Activated naive CD4-positive, alpha-beta T cell treated with Interleukin-2 at 50 U/mL for 16 hours (primary cell): ENCODE results near the gene PITPNM3.
"Not testable (repeated sequence)": the region's sequence is repeated elsewhere in the genome, so short reads cannot be mapped to it uniquely, and the experiment has no call there.

Source experiments
- DNase-seq: peaks from one replicate; pipeline ENCODE4 v3.0.0-alpha.2; 2020

PITPNM3 gene

DNA sequence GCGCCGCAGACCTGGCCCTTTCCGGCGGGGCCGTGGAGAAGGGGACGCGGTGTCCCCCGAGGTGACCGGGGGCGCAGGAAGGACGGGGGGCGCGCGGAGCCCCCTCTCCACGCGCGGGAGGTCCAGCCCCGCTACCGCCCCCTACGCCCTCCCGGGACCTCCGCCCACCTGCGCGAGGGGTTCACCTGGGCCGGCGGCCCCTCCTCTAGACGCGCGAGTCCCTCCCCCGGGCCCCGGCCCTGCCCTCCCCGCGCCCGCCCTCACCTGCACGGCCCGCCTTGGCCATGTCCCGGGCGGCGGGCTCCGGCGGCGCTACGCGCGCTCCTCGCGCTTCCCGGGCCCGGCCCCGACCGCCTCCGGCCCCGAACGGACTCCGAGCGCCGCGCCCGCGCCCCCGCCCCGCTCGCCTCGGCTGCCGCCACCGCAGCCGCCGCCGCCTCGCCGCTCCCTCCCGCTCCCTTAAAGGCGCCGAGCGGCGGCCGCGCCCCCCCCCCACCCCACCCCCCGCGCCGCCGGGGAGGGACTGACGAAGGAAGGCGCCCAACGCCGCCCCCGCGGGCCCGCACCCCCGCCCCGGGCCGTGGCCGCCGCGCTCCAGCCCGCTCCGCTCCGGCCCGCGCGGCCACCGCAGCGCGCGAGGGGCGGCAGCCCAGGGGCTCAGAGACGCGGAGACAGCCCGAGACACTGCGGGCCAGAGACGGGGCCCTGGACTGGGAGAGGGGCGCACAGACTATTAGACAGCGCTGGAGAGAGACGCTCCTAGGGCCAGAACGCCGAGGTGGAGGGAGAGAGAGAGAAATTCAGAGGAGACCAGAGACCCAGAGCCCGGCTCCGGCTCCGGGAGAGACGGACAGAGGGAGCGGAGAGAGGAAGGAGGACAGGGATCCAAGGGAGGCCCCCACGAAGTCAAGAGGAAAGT, at the start of gene PITPNM3:
TSS of gene PITPNM3 (minus strand) at position 435 of the 919 bp plus-strand sequence. CDS start at position 286, 149 bp downstream.
- DNase-seq, result no peak

- no peak for DNase-seq
These were observed 48.8 kb upstream of the PITPNM3 start for GRCh38 chr17:6605142-6605541.

DNA sequence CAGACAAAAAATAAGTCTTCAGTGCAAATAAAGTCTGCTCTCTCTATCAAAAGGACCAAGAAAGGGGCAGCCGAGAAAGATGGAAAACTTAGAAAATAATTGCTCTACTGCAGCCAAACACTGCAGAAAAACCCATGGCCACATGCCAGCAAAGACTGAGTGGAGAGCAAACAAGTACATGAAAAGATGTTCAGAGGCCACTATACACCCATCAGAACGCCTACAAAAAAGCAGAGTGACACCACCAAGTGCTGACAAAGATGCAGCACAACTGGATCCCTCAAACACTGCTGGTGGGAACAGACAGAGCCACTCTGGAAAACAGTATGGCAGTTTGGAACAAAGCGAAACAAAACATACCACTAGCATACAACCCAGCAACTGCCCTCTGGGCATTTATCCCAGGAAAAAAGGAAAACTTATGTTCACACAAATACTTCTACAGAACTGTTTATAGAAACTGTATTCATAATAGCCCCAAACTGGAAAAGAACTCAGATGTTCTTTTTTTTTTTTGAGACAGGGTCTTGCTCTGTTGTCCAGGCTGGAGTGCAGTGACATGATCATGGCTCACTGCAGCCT, 47.5 kb upstream of the PITPNM3 start:
- no peak for DNase-seq

DNA sequence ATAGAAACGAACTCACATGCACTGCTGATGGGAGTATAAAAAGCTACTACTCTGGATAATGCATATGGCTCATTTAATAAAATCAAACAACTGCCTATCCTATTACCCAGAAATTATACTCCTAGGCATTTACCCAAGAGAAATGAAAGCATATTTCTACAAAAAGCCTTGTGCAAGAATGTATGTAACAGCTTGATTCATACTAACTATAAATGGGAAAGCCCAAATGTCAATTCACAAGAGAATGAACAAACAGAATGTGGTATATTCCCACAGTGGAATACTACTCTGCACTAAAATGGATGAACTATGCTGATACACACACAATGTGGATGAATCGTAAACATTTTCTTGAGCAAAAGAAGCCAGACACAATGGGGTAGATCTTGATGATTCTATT, 45.8 kb upstream of the PITPNM3 start:
- DNase-seq, result no peak

GRCh38 chr17:6599364-6599763, 43.0 kb upstream of the PITPNM3 start:
- DNase-seq, result no peak

- no peak for DNase-seq
These were observed 41.4 kb upstream of the PITPNM3 start for GRCh38 chr17:6597727-6598126.

DNA sequence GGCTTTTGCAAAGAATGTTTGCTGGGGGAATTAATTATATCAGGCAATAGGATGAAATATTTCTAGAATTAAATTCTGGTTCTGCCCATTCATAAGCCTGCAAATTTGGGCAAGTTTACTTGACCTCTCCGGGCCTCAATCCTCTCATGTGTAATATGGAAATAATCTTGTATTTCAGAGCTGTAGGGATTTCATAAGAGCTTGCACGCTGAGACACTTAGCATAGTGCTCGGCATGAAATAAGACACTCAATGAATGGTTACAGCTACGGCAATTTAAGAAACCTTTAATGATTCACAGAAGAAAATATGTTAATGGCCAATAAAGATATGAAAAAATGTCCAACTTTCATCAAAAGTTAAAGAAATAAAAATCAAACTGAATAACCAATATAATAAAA, 40.6 kb upstream of the PITPNM3 start:
- DNase-seq, result no peak

DNA sequence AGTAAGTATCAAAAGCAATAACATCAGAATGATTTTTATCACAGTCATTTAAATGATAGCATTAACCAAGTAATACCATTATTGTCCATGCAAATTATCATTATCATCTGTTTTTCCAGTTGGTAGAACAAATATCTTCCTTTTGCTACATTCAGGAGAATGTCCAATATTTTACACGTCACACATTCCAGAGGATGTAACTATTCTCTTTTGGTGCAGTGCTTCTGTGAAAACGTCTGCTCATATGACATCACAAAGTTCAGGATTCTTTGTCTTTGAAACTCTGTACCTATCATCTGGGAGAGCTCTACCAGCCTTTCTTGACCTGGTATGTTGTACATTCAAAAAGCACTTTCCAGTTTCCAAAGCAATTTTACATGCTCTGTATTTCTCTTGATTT, 40.2 kb upstream of the PITPNM3 start:
- no peak for DNase-seq

- no peak for DNase-seq
These were observed 39.7 kb upstream of the PITPNM3 start for GRCh38 chr17:6596081-6596480.

GRCh38 chr17:6593371-6593770, 37.0 kb upstream of the PITPNM3 start:
- DNase-seq, result not testable (repeated sequence)

GRCh38 chr17:6592173-6592572, 35.8 kb upstream of the PITPNM3 start:
- no peak for DNase-seq

- DNase-seq, result no peak
These were observed 35.3 kb upstream of the PITPNM3 start for GRCh38 chr17:6591599-6592158.

DNA sequence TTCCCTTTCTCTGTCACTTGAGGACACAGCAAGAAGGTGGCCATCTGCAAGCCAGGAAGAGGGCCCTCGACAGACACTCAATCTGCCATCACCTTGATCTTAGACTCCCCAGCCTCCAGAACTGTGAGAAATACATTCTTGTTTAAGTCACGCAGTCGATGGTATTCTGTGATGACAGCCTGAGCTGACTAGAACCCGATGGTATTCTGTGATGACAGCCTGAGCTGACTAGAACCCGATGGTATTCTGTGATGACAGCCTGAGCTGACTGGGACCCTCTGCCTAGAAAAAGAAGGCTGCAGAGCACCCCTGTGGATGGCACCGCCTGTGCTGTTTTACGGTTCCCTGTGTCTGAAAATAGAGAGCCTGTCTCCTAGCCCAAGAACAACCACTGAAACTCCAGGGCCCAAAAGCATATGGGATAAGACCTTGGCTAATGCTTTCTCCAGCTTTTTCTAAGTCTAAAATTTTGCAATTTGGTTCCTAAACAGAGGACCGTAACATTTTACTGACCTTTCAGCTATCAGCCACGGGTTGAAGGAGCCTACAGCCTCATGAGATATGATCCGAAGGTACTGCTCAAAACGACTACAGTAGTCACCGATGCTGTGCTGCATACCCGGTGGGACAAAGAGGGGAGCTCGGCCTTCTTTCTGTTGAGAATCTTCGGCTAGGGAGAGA, 33.1 kb upstream of the PITPNM3 start:
- no peak for DNase-seq

DNA sequence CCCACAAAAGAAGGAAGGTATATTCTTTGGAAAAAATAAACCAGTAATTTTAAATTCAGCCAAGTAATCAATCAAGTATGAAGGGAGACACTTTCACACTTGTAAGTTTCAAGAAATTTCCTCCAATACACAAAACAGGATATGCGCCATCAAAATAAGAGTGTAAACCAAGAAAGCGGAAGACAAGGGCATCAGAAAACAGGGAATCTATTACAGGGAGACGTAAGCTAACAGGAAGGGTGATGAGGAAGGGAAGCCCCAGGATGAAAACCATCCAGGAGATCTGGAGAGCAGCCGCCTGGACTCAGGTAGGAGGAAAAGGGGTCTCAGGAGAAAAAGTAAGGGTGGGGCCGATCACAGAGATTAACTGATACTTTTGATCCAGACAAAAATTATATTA, 31.8 kb upstream of the PITPNM3 start:
- no peak for DNase-seq

- no peak for DNase-seq
These were observed 31.0 kb upstream of the PITPNM3 start for GRCh38 chr17:6587310-6587709.

GRCh38 chr17:6583411-6583810, 27.1 kb upstream of the PITPNM3 start:
- no peak for DNase-seq

- DNase-seq, result no peak
These were observed 24.3 kb upstream of the PITPNM3 start for GRCh38 chr17:6580625-6581024.

DNA sequence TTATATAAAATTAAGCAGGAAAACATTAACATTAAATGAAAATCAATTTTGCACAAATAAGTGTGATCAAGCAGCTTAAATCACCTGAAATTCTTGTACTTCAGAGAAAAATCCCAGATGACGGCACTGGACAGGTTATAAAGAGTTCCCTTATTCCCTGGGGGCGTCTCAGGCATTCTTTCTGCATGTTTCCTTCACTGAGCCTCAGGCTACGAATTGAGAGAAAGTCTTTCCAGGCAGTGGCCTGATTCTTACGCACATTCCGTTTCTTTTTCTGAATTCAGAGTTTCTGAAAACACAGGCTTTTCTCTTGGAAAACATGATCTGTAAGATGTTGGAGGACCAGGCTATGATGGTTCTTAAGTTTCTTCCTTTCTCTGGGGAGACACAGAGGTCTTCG, 22.1 kb upstream of the PITPNM3 start:
- no peak for DNase-seq

GRCh38 chr17:6577686-6578263, 21.4 kb upstream of the PITPNM3 start:
- DNase-seq, result no peak

DNA sequence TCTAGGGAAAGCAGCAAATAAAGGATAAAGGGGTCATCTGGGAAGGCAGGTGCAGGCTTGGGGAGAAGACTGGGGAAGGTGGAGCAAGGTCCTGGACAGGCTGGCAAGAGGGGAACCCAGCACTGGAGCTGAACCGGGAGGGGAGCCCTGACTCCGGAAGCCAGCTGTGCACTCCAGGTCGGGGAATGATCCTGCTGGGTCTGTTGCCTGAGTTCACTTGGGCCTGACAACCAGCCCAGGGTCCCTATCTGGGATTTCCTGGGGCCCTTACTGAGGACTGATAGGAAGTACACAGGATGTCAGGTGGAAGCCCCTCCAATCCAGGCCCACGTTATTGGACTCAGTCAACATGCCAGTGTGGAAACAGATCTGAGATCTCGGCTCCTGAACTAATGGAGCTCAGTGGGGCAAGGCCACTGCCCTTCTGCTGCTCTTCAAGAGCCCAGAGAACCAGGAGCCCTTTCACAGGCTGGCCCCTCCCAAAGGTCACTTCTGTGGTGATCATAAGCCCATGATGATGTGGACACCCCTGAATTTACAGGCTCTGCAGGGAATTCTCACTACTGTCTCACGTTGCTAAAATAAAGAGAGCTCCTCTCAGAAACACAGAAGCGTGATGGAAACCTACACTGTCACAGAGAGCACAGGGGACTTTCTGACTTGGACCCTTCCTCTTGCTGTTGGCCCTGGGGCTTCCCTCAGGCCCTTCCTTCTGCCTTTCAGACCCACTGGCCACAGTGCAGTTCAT, 19.9 kb upstream of the PITPNM3 start:
- DNase-seq, result no peak

DNA sequence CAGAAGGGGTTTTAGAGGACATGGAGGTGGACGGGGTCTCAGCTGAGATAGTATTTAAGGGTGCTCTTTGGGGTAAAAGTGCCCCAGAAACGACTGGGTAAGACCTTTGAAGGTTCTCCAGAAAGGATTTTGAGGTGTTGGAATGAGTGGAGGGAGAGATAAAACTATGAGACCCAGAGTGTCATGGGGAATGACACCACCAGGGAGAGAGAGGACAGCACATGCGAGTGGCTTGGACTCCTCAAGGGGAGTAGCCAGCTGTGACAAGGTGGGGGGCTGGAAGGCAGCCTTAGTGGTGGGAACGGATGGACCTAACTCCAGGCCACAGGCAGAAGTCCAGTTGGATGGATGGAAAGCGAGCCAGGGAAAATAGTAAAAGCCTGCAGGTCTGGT, 19.2 kb upstream of the PITPNM3 start:
- no peak for DNase-seq
